Stomach smooth muscle (tissue), 2 donors: ENCODE data around the gene KCNQ2.

Experiments used
- H3K27ac ChIP-seq: one replicate; pipeline ENCODE4 v1.7.0; 2013; ENCODE audit warnings: mild to moderate bottlenecking, low read length, inconsistent platforms
- H3K27me3 ChIP-seq, 2 donors: one replicate each; pipeline ENCODE4 v1.7.0; 2013; ENCODE audit warnings: low read length in 2 of 2; ENCODE audit not compliant: insufficient read depth in 2 of 2, control insufficient read depth in 1 of 2
- H3K36me3 ChIP-seq, 2 donors: one replicate each; pipeline ENCODE4 v1.7.0; 2013; ENCODE audit warnings: low read length in 2 of 2; ENCODE audit not compliant: control insufficient read depth in 2 of 2, insufficient read depth in 2 of 2
- H3K4me1 ChIP-seq: one replicate; pipeline ENCODE4 v1.7.0; 2013; ENCODE audit warnings: low read length; ENCODE audit not compliant: control insufficient read depth, insufficient read depth
- H3K4me3 ChIP-seq, 2 donors: one replicate each; pipeline ENCODE4 v1.7.0; 2013; ENCODE audit warnings: low read length in 2 of 2
- H3K9ac ChIP-seq, 2 donors: one replicate each; pipeline ENCODE4 v1.7.0; 2013; ENCODE audit warnings: low read length in 2 of 2, mild to moderate bottlenecking in 1 of 2
- H3K9me3 ChIP-seq, 2 donors: one replicate each; pipeline ENCODE4 v1.7.0; 2013; ENCODE audit warnings: low read length in 2 of 2; ENCODE audit not compliant: control insufficient read depth in 2 of 2
- donor health status: healthy.
- donor health status: Pancreatic carcinoma.

Gene KCNQ2

DNA sequence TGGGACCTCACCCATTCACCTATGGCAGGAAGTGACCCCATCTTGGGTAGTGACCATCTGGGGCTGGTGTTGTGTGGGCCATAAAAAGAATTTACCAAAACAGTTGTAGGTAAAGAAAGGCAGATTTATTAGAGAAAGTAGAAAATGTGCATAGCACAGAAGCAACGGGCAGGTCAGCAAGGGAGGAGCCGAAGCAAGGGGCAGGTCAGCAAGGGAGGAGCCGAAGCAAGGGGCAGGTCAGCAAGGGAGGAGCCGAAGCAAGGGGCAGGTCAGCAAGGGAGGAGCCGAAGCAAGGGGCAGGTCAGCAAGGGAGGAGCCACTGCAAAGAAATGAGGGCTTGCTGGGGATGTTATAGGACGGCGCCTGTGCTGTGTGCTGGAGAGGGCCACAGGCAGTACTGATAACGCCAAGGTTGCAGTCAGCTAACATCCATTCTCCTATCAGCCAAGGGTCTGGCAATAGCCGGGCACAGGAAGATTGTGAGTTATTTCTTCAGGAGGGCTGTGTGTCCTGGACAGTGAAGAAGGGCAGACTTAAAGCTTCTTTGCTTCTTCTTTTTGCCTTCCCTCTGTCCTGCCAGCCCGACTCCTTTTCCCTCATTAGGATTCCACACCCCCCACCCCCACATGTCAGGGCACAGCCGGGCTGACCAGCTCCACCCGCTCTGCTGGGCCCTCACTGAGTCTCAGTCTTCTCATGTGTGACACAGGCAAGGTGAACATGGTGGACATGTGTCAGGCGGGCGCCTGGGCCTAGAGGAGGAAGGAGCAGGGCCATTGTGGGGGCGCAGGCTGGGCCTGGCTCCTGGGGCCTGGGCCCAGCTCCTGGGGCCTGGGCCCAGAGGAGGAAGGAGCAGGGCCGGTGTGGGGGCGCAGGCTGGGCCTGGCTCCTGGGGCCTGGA lies 79.7 kb downstream of the KCNQ2 start:
- Histone ChIP-seq H3K9me3 (peaks cover 0 to 6% of the 10 kb centered on the region in 2 donors), H3K4me1 (peaks cover 7% of the 10 kb centered on the region), H3K9ac (no peak overlapping the region), H3K27me3 (peaks cover 9 to 13% of the 10 kb centered on the region in 2 donors), H3K4me3 (no peak overlapping the region), H3K27ac (no peak overlapping the region), H3K36me3 (no peaks in the 10 kb centered on the region)

GRCh38 chr20:63387917-63388316 lies 84.5 kb downstream of the KCNQ2 start:
- H3K4me1 ChIP-seq = no peaks in the 10 kb centered on the region
- H3K27me3 ChIP-seq = peaks cover 5% of the 10 kb centered on the region in 2 donors
- no peaks in the 10 kb centered on the region for H3K36me3 ChIP-seq
- no peak overlapping the region for H3K4me3 ChIP-seq
- no peak overlapping the region for H3K27ac ChIP-seq
- no peak overlapping the region for H3K9ac ChIP-seq
- peaks cover 6 to 16% of the 10 kb centered on the region in 2 donors for H3K9me3 ChIP-seq

DNA sequence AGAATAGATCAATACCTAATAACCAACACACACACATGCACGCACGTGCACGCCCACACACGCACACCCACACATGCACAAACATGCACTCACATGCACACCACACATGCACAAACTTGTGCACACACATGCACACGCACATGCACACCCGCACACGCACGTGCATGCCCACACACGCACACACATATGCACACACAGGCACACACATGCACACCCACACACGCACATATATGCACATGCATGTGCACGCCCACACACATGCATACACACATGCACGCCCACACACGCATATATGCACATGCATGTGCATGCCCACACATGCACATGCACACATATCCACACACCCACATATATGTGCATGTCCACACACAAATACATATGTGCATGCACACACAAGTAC lies 85.1 kb downstream of the KCNQ2 start:
- Histone ChIP-seq H3K9me3 (peaks cover 6 to 16% of the 10 kb centered on the region in 2 donors), H3K27me3 (peaks cover 5 to 6% of the 10 kb centered on the region in 2 donors), H3K4me3 (no peak overlapping the region), H3K4me1 (no peaks in the 10 kb centered on the region), H3K36me3 (no peaks in the 10 kb centered on the region), H3K9ac (no peak overlapping the region), H3K27ac (no peak overlapping the region)

- peaks cover 6 to 13% of the 10 kb centered on the region in 2 donors for H3K9me3 ChIP-seq
- peaks cover 5 to 12% of the 10 kb centered on the region in 2 donors for H3K27me3 ChIP-seq
- no peaks in the 10 kb centered on the region for H3K36me3 ChIP-seq
- H3K4me3 ChIP-seq = no peak overlapping the region
- H3K4me1 ChIP-seq = peaks cover 2% of the 10 kb centered on the region
- no peak overlapping the region for H3K27ac ChIP-seq
- no peak overlapping the region for H3K9ac ChIP-seq
Observed at GRCh38 chr20:63386491-63386890, 86.0 kb downstream of the KCNQ2 start.

DNA sequence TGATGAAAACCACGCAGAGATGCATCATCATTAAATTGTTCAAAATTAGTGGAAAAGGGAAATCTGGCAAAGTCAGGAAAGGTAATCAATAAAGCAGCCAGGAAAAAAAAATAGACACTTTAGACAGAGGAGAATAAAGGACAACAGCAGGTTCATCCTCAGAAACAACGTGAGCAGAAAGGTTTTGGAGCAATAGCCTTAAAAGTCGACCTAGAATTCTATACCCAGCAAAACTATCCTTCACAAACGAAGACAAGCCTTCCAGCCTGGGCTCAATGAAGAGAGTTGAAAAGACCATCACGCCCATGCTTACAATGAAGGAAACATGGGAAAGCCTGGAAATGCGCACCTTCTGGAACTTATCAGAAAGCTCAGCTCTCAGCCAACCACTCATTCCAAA lies 86.6 kb downstream of the KCNQ2 start:
- Histone ChIP-seq H3K9ac (no peak overlapping the region), H3K9me3 (peaks cover 6 to 10% of the 10 kb centered on the region in 2 donors), H3K27ac (no peak overlapping the region), H3K27me3 (peaks cover 9 to 11% of the 10 kb centered on the region in 2 donors), H3K4me1 (peaks cover 2% of the 10 kb centered on the region), H3K36me3 (no peaks in the 10 kb centered on the region), H3K4me3 (no peak overlapping the region)

DNA sequence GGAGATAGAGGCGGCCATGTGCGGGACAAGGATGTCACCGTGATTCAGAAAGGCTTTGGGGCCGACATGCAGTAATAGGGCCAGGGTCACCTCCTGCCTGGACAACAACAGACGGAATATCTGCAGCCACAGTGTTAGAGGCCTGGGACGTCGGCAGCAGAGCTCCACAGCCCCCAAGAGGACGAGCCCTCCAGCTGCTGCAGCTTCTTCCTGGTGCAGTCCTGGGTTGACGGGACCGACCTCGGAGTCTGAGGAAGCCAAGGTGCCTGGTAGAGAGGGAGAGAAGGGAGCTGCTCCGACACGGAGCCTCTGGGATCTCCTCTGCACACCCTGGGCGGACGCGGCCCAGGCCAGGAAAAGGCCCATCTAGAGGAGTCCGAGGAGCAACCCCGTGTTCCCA lies 88.1 kb downstream of the KCNQ2 start:
- H3K27ac ChIP-seq = no peak overlapping the region
- peaks cover 6 to 10% of the 10 kb centered on the region in 2 donors for H3K9me3 ChIP-seq
- H3K27me3 ChIP-seq = peaks cover 14 to 16% of the 10 kb centered on the region in 2 donors
- no peak overlapping the region for H3K9ac ChIP-seq
- no peak overlapping the region for H3K4me3 ChIP-seq
- peaks cover 2% of the 10 kb centered on the region for H3K4me1 ChIP-seq
- no peaks in the 10 kb centered on the region for H3K36me3 ChIP-seq

DNA sequence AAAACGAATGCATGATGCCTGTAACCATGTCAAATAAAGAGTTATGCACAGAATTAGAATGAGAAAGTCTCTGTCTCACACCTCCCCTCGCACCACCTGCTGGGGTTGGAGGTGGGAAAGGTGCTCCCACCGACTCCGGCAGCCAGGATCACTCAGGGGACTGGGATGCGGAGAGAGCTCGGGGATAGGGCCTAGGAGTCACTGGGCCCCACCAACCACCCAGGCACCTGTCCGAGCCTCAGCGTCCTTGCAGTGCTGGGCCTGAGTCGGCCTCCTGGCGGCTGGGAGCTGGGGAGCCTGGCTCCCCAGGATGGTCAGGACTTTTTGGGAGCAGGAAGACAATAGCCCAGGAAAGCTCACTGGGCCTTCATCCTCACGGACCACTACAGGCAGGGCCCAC lies 88.9 kb downstream of the KCNQ2 start:
- peaks cover 19 to 20% of the 10 kb centered on the region in 2 donors for H3K27me3 ChIP-seq
- no peak overlapping the region for H3K27ac ChIP-seq
- H3K4me3 ChIP-seq = no peak overlapping the region
- H3K36me3 ChIP-seq = no peaks in the 10 kb centered on the region
- peaks cover 2% of the 10 kb centered on the region for H3K4me1 ChIP-seq
- no peak overlapping the region for H3K9ac ChIP-seq
- H3K9me3 ChIP-seq = peaks cover 6 to 10% of the 10 kb centered on the region in 2 donors

GRCh38 chr20:63382551-63383300 lies 89.7 kb downstream of the KCNQ2 start:
- peaks cover 26 to 29% of the 10 kb centered on the region in 2 donors for H3K27me3 ChIP-seq
- H3K9me3 ChIP-seq = peaks cover 6 to 10% of the 10 kb centered on the region in 2 donors
- H3K27ac ChIP-seq = no peak overlapping the region
- no peaks in the 10 kb centered on the region for H3K36me3 ChIP-seq
- H3K9ac ChIP-seq = no peak overlapping the region
- no peak overlapping the region for H3K4me3 ChIP-seq
- peaks cover 2% of the 10 kb centered on the region for H3K4me1 ChIP-seq

- Histone ChIP-seq H3K27me3 (peaks cover 30 to 37% of the 10 kb centered on the region in 2 donors), H3K4me1 (peaks cover 2% of the 10 kb centered on the region), H3K9ac (no peak overlapping the region), H3K9me3 (peaks cover 6 to 10% of the 10 kb centered on the region in 2 donors), H3K27ac (no peak overlapping the region), H3K4me3 (no peak overlapping the region), H3K36me3 (no peaks in the 10 kb centered on the region)
Observed at GRCh38 chr20:63381781-63382431, 90.5 kb downstream of the KCNQ2 start.

DNA sequence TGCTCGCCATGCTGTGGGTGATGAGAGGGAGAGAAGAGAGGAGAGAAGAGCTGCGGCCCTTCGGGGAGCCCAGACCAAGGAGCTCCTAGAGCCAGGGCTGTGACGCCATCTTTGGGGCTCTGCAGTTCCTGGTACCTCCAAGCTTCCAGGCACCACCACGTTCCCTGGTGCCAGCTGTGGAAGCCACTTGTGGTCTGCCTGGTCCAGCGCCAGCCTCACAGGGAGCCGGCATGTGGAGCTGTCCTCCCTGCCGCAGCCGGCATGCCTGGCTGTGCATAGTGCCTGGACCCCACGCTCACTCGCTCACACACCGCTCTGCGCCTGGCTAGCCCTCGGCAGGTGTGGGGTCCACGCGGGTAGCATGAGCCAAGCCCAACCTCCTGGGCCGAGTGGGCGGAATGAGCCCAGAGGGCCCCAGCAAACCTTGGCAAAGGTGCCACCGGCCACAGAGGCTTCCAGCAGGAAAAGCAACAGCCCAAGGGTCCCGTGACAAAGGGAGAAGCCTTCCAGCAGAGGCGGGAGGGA lies 92.0 kb downstream of the KCNQ2 start:
- Histone ChIP-seq H3K4me1 (peaks cover 2% of the 10 kb centered on the region), H3K27me3 (peaks cover 38 to 44% of the 10 kb centered on the region in 2 donors), H3K27ac (no peak overlapping the region), H3K9ac (no peak overlapping the region), H3K36me3 (no peaks in the 10 kb centered on the region), H3K9me3 (peaks cover 0 to 2% of the 10 kb centered on the region in 2 donors), H3K4me3 (no peak overlapping the region)
